ENCODE measurements around the gene HABP4.

GRCh38 chr9:96448546-96449170 is 1.3 kb upstream of the HABP4 start:
- TF ChIP-seq EP300 (IDR thresholded peaks at IDR 0.05; ENCODE audit: low read depth) (no peak), CTCF (IDR thresholded peaks at IDR 0.05) (no peak), POLR2A (IDR thresholded peaks at IDR 0.05) (no peak)

Measured in transverse colon (tissue), 3 donors.